Fibroblast of the aortic adventitia (primary cell): ENCODE data around the gene MYH7. TPM values are rescaled to one million over a fixed set of nuclear protein-coding genes. Genes with fewer than 3 reads are reported as not detected.
"Not testable (repeated sequence)": the region's sequence is repeated elsewhere in the genome, so short reads cannot be mapped to it uniquely, and the experiment has no call there.

ENCODE experiments used
- DNase-seq: peaks from one replicate; pipeline ENCODE4 v3.0.0-alpha.2; 2010; ENCODE audit warnings: low read depth
- H3K4me3 ChIP-seq: 2 replicates; pipeline ENCODE4 v1.5.1; 2011; ENCODE audit warnings: low read depth, mild to moderate bottlenecking, control low read depth, low read length, moderate library complexity
- total RNA-seq: library from RNA; depleted of rRNA; stranded (reverse); fragments of >200 nt; gene quantifications from 2 replicates; pipeline ENCODE4 v1.2.3, GENCODE V29; 2012; ENCODE audit warnings: low replicate concordance
- TF ChIP-seq, protein P1 (sequence below): IDR thresholded peaks from 2 replicates; pipeline ENCODE4 v1.5.1; 2011; ENCODE audit warnings: mild to moderate bottlenecking, low read length, control low read depth, inconsistent platforms; ENCODE audit not compliant: insufficient read depth

Gene MYH7
- total RNA-seq, 1 donor, result not detected

DNA sequence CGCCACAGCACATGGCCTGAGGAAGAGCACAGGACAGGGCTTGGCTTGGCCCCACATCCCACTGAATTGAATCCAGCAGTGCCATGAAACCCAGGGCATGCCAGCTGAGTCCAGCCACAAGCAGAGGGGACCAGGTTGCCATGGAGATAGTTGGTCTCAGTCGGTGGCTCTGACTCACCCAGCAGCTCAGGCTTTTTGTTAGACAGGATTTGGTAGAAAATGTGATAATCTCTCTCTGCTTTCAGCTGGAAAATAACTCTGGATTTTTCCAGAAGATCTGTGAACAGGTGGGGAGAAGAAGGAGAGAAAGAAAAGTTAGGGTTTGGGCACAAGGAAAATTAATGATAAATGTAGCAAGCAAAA, 4.8 kb downstream of the MYH7 start:
- no peak overlapping the region for H3K4me3 ChIP-seq
- TF ChIP-seq, protein P1, sequence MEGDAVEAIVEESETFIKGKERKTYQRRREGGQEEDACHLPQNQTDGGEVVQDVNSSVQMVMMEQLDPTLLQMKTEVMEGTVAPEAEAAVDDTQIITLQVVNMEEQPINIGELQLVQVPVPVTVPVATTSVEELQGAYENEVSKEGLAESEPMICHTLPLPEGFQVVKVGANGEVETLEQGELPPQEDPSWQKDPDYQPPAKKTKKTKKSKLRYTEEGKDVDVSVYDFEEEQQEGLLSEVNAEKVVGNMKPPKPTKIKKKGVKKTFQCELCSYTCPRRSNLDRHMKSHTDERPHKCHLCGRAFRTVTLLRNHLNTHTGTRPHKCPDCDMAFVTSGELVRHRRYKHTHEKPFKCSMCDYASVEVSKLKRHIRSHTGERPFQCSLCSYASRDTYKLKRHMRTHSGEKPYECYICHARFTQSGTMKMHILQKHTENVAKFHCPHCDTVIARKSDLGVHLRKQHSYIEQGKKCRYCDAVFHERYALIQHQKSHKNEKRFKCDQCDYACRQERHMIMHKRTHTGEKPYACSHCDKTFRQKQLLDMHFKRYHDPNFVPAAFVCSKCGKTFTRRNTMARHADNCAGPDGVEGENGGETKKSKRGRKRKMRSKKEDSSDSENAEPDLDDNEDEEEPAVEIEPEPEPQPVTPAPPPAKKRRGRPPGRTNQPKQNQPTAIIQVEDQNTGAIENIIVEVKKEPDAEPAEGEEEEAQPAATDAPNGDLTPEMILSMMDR, result no peak
- DNase-seq, result no peak

DNA sequence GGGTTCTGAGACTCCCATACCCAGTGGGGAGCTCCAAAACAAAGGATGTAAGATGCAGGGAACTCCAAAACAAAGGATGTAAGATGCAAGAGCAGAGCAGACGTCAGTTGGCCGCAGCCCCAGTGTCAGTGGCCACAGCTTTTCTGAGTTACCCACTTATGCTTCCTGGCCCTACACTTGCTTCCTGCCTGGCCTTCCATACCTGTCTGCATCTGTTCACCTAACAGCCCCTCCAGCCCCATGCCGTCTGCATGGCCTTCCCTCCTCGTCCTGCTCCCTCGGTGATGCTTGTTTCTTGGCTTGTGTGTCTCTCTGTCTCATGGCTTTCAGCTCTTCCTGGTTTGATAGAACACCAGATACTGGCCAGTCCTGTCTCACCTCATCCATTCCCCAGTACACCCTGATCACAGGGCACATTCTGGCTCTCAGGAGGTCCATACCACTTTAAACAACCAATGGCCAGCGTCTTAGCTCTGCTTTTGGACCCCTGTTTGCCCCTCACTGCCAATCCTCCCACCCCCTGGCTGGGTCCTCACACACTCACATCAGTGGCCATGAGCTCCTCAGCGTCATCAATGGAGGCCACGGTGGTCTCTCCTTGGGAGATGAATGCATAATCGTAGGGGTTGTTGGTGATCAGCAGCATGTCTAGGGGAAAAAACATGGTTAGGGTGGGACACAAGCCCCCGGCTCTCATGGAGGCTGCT, 5.3 kb downstream of the MYH7 start:
- no peak for DNase-seq
- no peak overlapping the region for H3K4me3 ChIP-seq
- TF ChIP-seq, protein P1, result no peak

DNA sequence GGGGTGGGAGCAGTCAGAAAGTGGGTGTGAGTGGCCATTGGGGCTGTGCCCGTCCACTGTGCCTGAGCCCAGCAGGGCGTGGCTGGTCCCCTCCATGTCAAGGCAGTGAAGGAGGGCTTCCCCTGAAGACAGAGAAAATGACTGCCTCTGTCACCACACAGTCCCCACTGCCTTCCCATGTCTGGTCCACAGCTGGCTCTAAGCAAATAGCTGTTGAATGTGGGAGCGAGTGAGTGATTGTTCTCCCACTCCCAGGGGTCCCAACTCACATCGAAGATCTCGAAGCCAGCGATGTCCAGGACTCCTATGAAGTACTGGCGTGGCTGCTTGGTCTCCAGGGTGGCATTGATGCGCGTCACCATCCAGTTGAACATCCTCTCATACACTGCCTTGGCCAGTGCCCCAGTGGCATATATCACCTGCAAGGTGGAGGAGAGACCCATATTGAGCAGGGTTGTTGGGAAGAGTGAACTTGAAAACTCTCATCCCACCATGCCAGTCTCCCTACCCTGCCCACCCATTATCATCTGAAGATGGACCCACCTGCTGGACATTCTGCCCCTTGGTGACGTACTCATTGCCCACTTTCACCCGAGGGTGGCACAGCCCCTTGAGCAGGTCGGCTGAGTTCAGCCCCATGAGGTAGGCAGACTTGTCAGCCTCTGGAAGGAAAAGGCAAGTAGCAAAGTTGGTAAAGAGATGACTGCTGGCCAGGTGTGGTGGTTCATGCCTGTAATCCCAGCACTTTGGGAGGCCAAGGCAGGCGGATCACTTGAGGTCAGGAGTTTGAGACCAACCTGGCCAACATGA, 6.6 kb downstream of the MYH7 start:
- DNase-seq, result no peak
- no peak overlapping the region for H3K4me3 ChIP-seq
- TF ChIP-seq, protein P1, result no peak

DNA sequence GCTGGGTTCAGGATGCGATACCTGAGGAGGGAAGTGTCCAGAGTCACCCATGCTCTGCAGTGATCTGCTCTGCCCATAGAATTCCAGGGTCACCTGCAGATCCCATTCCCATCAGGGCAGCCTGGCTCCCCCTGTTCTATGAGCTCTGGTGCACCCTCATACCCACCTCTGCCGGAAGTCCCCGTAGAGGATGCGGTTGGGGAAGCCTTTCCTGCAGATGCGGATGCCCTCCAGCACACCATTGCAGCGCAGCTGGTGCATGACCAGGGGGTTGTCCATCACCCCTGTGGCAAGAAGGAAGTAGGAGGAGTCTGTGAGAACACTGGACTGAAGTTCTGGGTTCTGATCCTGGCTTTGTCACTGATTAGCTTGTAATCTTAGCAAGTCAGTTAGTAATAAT, 9.7 kb downstream of the MYH7 start:
- DNase-seq, H3K4me3 ChIP-seq: not testable (repeated sequence)

DNA sequence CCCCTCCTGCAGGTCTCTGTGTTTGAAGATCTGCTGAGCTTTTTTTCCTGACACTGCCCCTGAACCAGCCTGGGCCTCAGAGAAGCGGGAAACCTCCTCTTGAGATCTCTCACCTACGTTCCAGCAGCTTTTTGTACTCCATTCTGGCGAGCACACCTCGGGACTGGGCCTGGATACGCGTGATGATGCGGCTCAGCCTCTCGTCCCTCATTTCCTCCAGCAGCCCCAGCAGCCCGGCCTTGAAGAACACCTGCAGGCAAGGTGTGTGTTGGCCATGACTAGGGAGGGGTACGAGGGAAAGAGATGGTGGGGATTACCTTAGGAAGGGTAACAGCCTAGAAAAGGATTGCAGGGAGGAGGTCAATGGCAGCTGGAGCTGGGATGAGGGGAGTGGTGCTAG, 10.3 kb downstream of the MYH7 start:
- TF ChIP-seq, protein P1, result no peak

DNA sequence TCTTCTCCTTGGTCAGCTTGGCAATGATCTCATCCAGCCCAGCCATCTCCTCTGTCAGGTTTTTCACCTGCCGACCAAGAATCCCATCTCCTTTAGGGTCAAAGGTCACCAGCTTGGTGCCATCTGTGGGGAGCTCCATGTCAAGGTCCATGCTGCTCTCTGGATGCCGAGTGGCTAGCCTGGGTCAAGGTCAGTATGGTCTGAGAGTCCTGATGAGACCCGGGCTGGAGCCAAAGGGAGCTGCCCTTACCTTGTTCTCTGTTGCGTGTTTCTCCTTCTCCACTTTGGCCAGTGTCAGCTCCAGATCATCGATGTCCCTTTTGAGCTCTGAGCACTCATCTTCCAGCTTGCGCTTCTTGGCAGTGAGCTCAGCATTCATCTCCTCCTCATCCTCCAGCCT, 11.8 kb downstream of the MYH7 start:
- H3K4me3 ChIP-seq, result no peak overlapping the region
- DNase-seq, result no peak
- TF ChIP-seq, protein P1, result no peak

More for the DNA sequence above, 10.3 kb downstream of the MYH7 start:
- H3K4me3 ChIP-seq, result no peak overlapping the region
- DNase-seq, result no peak

DNA sequence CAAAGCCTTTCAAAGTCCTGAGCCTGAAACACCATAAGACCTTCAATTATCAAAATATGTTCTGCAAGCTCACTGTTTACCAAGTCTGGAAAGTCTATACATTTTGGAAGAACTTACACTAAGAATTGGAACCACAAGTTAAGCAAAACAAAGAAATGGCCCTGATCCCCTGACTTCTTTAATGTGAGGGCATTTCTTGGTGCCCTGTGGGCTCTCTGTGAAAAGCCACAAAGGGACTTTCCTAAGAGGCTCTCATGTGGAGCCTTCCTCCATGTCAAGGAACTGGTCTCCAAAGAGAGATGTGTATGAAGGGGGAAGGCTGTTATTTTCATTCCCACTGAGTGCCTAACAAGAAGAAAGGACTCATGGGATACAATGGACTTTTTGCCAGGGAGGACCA, 13.9 kb downstream of the MYH7 start:
- no peak for DNase-seq
- TF ChIP-seq, protein P1, result no peak
- no peak overlapping the region for H3K4me3 ChIP-seq

DNA sequence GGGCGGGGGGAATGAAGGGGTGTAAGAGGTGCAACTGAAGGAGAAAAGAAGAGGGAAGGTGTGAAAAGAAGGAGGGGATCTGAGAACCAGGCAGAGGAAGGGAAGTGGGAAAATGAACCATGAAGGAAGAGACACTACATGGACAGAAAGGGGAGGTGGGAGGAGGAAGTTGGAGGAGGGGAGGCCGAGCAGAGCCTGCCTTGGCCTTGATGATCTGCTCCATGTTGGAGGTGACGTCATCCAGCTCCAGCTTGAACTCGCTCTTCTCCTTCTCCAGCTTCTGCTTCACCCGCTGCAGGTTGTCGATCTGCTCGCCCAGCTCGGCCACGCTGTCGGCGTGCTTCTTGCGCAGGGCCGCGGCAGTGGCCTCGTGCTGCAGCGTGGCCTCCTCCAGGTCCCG, 15.8 kb downstream of the MYH7 start:
- DNase-seq, H3K4me3 ChIP-seq: not testable (repeated sequence)
